Upper lobe of left lung (tissue), 6 donors: ENCODE results near the gene TENM3. TPM values are rescaled to one million over a fixed set of nuclear protein-coding genes. Genes with fewer than 3 reads are reported as not detected.

Experiments used
- ATAC-seq, 2 donors: fragments of 200-7000 bp; cut with Tn5 transposase; one replicate each; pipeline ENCODE4 v1.9.1; 2022; ENCODE audit warnings: mild to moderate bottlenecking in 2 of 2, moderate library complexity in 2 of 2; ENCODE audit not compliant: low FRiP score in 2 of 2
- DNase-seq, 2 donors: peaks; one replicate each; pipeline ENCODE4 v3.0.0-alpha.2; 2019 to 2020
- H3K27ac ChIP-seq, 4 donors: fragments of 200-600 bp; sonication (generic); one replicate each; pipeline ENCODE4 v1.5.1; 2016 to 2019
- H3K27me3 ChIP-seq, 4 donors: fragments of 200-600 bp; sonication (generic); one replicate each; pipeline ENCODE4 v1.5.1; 2017 to 2019
- H3K36me3 ChIP-seq, 4 donors: fragments of 200-600 bp; sonication (generic); one replicate each; pipeline ENCODE4 v1.5.1; 2016 to 2019
- H3K4me1 ChIP-seq, 4 donors: fragments of 200-600 bp; sonication (generic); one replicate each; pipeline ENCODE4 v1.5.1; 2018 to 2019
- H3K4me3 ChIP-seq, 4 donors: fragments of 200-600 bp; sonication (generic); one replicate each; pipeline ENCODE4 v1.5.1; 2017 to 2019; ENCODE audit warnings: mild to moderate bottlenecking in 2 of 4, moderate library complexity in 1 of 4
- H3K9me3 ChIP-seq, 4 donors: fragments of 200-600 bp; sonication (generic); one replicate each; pipeline ENCODE4 v1.5.1; 2018 to 2019
- EP300 ChIP-seq, 4 donors: sonication (generic); formaldehyde crosslinking; IDR thresholded peaks; one replicate each; pipeline ENCODE4 v1.5.1; 2017; ENCODE audit warnings: antibody characterized with exemption in 4 of 4, control low read depth in 2 of 4
- POLR2A ChIP-seq, 4 donors: fragments of 450-650 bp; IDR thresholded peaks; one replicate each; pipeline ENCODE4 v1.5.1; 2016 to 2017; ENCODE audit warnings: antibody characterized with exemption in 4 of 4, mild to moderate bottlenecking in 2 of 4
- POLR2AphosphoS5 ChIP-seq, 2 donors: sonication (generic); formaldehyde crosslinking; IDR thresholded peaks; one replicate each; pipeline ENCODE4 v1.5.1; 2017; ENCODE audit warnings: antibody characterized with exemption in 2 of 2
- WGBS, 2 donors: methylation state at CpG; one replicate each; pipeline ENCODE4 v1.1.5; 2017 to 2018; 5-methylcytosine and 5-hydroxymethylcytosine counted together
- total RNA-seq, 6 donors: library from RNA; depleted of rRNA in 4 of 6; stranded (reverse); fragments of >200 nt in 4 of 6; gene quantifications; one replicate each; pipeline versions ENCODE4 v1.1.0 to v1.2.1, GENCODE V29; 2016 to 2021
- TF ChIP-seq, protein P1 (sequence below), 6 experiments: fragments of 450-650 bp in 4 of 6; fragments of 200-600 bp in 2 of 6; sonication (generic) in 2 of 6; IDR thresholded peaks; one replicate each; pipeline ENCODE4 v1.5.1; 2016 to 2019; ENCODE audit warnings: antibody characterized with exemption in 6 of 6
- donor health status: DM: no; HTN: no; CAD: no; lungs with moderate emphysema.
- donor health status: DM: no; HTN: yes; CAD: no; lungs with severe emphysema.

TENM3 gene
- total RNA-seq, 6 donors from 2014 or later: 0.33 to 7.1 (median 1.1) TPM

DNA sequence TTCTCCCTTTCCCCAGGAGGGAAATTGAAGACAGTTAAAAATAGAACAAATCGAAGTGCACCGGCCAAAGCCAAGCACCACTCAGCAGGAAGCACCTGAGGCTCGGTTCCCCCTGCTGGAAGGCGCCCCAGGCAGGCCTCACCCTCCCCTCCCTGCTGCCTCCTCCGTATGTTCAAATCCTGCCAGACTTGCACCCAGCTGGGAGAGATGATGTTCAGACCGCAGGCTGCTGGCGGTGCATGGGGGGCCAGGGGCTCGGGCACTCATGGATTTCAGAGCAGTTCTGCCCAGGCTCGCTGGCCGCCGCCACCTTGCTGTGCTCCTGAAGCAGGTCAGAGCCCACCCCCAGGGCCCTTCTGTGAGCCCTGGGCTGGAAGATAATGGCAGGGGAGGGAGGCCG lies 582.6 kb downstream of the TENM3 start:
- WGBS, 2 donors: 62 to 66% methylated on average over 12 of the region's 12 CpGs
- no peaks in the 10 kb centered on the region for H3K27me3 ChIP-seq
- no peaks in the 10 kb centered on the region for H3K36me3 ChIP-seq
- H3K27ac ChIP-seq: no peak overlapping the region
- no peaks in the 10 kb centered on the region for H3K9me3 ChIP-seq
- ATAC-seq: no peak
- no peak overlapping the region for H3K4me3 ChIP-seq
- no peak for DNase-seq
- TF ChIP-seq EP300 (IDR thresholded peaks at IDR 0.05) (no peak), POLR2AphosphoS5 (IDR thresholded peaks at IDR 0.05) (no peak), POLR2A (IDR thresholded peaks at IDR 0.05) (no peak)
- TF ChIP-seq, protein P1, sequence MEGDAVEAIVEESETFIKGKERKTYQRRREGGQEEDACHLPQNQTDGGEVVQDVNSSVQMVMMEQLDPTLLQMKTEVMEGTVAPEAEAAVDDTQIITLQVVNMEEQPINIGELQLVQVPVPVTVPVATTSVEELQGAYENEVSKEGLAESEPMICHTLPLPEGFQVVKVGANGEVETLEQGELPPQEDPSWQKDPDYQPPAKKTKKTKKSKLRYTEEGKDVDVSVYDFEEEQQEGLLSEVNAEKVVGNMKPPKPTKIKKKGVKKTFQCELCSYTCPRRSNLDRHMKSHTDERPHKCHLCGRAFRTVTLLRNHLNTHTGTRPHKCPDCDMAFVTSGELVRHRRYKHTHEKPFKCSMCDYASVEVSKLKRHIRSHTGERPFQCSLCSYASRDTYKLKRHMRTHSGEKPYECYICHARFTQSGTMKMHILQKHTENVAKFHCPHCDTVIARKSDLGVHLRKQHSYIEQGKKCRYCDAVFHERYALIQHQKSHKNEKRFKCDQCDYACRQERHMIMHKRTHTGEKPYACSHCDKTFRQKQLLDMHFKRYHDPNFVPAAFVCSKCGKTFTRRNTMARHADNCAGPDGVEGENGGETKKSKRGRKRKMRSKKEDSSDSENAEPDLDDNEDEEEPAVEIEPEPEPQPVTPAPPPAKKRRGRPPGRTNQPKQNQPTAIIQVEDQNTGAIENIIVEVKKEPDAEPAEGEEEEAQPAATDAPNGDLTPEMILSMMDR (IDR thresholded peaks at IDR 0.05): no peak
- H3K4me1 ChIP-seq: no peaks in the 10 kb centered on the region

DNA sequence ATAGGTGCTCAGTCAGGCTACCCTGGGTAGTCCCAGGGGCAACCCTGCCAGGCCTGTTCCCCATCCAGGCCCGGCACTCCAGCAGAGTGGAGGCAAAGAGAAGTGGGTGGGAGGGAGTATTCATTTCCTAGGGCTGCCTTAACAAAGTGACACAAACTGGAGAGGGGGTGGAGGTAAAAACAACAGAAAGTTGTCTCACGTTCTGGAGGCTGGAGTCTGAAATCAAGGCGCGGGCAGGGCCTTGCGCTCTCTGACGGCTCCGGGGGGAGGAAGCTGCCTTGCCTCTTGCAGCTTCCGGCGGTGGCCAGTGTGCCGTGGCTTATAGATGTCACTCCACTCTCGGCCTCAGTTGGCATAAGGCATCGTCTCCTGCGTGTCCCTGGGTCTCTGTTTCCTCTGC lies 583.2 kb downstream of the TENM3 start:
- no peak for DNase-seq
- Histone ChIP-seq H3K27me3 (no peaks in the 10 kb centered on the region), H3K4me3 (no peak overlapping the region), H3K36me3 (no peaks in the 10 kb centered on the region), H3K27ac (no peak overlapping the region), H3K9me3 (no peaks in the 10 kb centered on the region), H3K4me1 (no peaks in the 10 kb centered on the region)
- TF ChIP-seq, protein P1 (IDR thresholded peaks at IDR 0.05): no peak
- no peak for TF ChIP-seq POLR2A (IDR thresholded peaks at IDR 0.05)
- no peak for TF ChIP-seq POLR2AphosphoS5 (IDR thresholded peaks at IDR 0.05)
- no peak for TF ChIP-seq EP300 (IDR thresholded peaks at IDR 0.05)
- WGBS, 2 donors: 66 to 75% methylated on average over 8 to 13 of the region's 13 CpGs
- no peak for ATAC-seq

DNA sequence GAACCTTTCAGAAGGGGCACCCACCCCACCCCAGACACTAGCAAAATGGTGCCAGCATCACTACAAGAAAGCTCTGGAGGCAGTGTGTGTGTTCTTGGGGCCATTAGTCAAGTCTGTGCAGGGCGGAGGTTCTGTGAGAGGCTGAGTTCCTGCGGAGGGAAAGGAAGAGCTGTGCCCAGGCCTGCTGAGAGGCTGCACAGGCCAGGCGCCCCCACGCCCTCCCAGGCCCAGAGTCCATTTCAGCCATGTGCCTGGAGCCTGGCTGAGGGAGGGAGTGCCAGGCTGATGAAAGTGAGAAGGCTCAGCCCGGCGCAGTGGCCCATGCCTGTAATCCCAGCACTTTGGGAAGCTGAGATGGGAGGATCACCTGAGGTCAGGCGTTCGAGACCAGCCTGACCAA lies 584.0 kb downstream of the TENM3 start:
- Histone ChIP-seq H3K9me3 (no peaks in the 10 kb centered on the region), H3K36me3 (no peaks in the 10 kb centered on the region), H3K27me3 (no peaks in the 10 kb centered on the region), H3K4me3 (no peak overlapping the region), H3K27ac (no peak overlapping the region), H3K4me1 (no peaks in the 10 kb centered on the region)
- TF ChIP-seq POLR2AphosphoS5 (IDR thresholded peaks at IDR 0.05) (no peak), POLR2A (IDR thresholded peaks at IDR 0.05) (no peak), EP300 (IDR thresholded peaks at IDR 0.05) (no peak)
- ATAC-seq (no peak), DNase-seq (no peak)
- 94 to 96% methylated on average over 4 to 8 of the region's 8 CpGs for WGBS, 2 donors

DNA sequence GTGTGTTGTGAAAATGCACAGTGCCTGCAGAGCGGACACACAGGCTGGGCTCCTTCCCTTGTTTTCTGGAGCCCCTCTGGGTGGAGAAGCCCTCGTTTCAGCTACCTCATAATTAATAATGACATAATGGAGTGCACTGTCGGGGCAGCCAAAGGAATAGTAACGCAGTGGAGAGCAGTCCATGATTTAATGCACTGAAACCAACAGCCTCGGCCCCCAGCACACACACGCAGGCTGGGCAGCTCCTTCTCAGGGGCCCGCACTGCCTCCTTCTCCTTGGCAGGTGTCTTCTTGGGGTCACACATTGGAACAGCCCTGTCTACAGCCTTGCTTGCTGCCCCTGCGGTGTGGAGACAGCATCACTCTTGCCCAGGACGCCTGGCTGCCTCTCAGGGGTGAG lies 584.8 kb downstream of the TENM3 start:
- no peaks in the 10 kb centered on the region for H3K4me1 ChIP-seq
- no peaks in the 10 kb centered on the region for H3K27me3 ChIP-seq
- no peak for TF ChIP-seq EP300 (IDR thresholded peaks at IDR 0.05)
- TF ChIP-seq POLR2A (IDR thresholded peaks at IDR 0.05): no peak
- TF ChIP-seq, protein P1 (IDR thresholded peaks at IDR 0.05): no peak
- TF ChIP-seq POLR2AphosphoS5 (IDR thresholded peaks at IDR 0.05): no peak
- H3K9me3 ChIP-seq: no peaks in the 10 kb centered on the region
- DNase-seq (peak in 1 of 2 donors; percentile 3), ATAC-seq (no peak)
- no peak overlapping the region for H3K4me3 ChIP-seq
- no peaks in the 10 kb centered on the region for H3K36me3 ChIP-seq
- H3K27ac ChIP-seq: no peak overlapping the region
- WGBS, 2 donors: 81 to 89% methylated on average over 8 to 9 of the region's 9 CpGs

DNA sequence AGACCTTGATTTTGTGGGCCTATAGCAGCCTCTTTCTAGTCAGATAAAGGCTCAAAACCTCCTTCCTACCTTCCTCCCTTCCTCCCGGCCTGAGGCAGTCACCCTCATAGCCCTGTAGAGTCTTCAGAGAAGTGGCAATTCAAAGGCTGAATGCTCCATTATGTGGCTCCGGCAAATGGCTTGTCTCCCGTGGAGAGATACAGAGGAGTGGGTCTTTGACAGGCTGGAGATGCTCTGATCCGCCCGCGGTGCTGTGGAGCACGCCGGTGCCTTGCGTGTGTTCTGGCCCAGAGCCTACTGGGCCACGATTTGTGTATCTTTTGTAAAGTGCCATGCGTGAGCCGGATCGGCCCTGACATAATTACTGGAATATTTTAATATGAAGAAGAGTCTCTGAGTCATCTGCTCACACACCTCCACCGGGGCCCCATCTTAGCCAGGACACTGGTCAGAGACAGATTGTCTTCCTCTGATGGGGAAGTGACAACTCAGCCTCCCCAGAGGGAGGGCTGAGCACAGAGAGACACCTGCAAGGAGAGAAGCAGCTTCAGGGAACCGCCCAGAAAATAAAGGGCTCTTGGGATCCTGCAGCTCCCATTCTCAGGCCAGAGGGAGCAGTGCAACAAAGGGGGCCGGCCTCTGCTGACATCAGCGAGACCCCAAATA lies 585.3 kb downstream of the TENM3 start:
- H3K9me3 ChIP-seq: no peaks in the 10 kb centered on the region
- H3K27me3 ChIP-seq: no peaks in the 10 kb centered on the region
- no peak for ATAC-seq
- no peak overlapping the region for H3K27ac ChIP-seq
- H3K4me3 ChIP-seq: no peak overlapping the region
- H3K36me3 ChIP-seq: no peaks in the 10 kb centered on the region
- H3K4me1 ChIP-seq: no peaks in the 10 kb centered on the region
- TF ChIP-seq, protein P1 (IDR thresholded peaks at IDR 0.05): no peak
- TF ChIP-seq POLR2AphosphoS5 (IDR thresholded peaks at IDR 0.05) (no peak), POLR2A (IDR thresholded peaks at IDR 0.05) (no peak), EP300 (IDR thresholded peaks at IDR 0.05) (no peak)
- WGBS, 2 donors: 67 to 69% methylated on average over 17 of the region's 17 CpGs
- DNase-seq: peak in 1 of 2 donors; percentile 8
